HEK293 (cell line): ENCODE measurements around the gene GLIS1.

ENCODE experiments used
- CTCF ChIA-PET: fragments of 350-600 bp; formaldehyde crosslinking; extraction: SDS; loops from one replicate; lab custom pipeline; 2021; ENCODE audit warnings: antibody characterized with exemption; lab: Yijun Ruan, JAX
- POLR2A ChIA-PET: fragments of 300-600 bp; formaldehyde crosslinking; extraction: SDS; loops from one replicate; lab custom pipeline; 2020; ENCODE audit warnings: antibody characterized with exemption, inconsistent platforms; lab: Yijun Ruan, JAX
- H3K27ac ChIP-seq: fragments of 200-500 bp; sonication (Bioruptor generic); 2 replicates; pipeline ENCODE4 v1.5.1; 2014; ENCODE audit warnings: low read depth, low read length, control low read depth, inconsistent platforms; ENCODE audit errors: extremely low read depth
- H3K36me3 ChIP-seq, 2 experiments: fragments of 200-500 bp in 1 of 2; sonication (Bioruptor generic) in 1 of 2; 1 replicate in 1 of 2; 2 replicates in 1 of 2; pipeline ENCODE4 v1.5.1; 2014 to 2017; ENCODE audit warnings: inconsistent platforms in 2 of 2, low read length in 2 of 2; ENCODE audit not compliant: control insufficient read depth in 2 of 2, insufficient read depth in 1 of 2
- H3K4me1 ChIP-seq: fragments of 200-500 bp; sonication (Bioruptor generic); 2 replicates; pipeline ENCODE4 v1.5.1; 2014; ENCODE audit warnings: mild to moderate bottlenecking, low read length, inconsistent platforms; ENCODE audit not compliant: control insufficient read depth, insufficient read depth
- H3K4me3 ChIP-seq: 2 replicates; pipeline ENCODE4 v1.5.1; 2011; ENCODE audit warnings: low read depth, mild to moderate bottlenecking, control low read depth, low read length, moderate library complexity
- H3K9me3 ChIP-seq: fragments of 200-500 bp; sonication (Bioruptor generic); 2 replicates; pipeline ENCODE4 v1.5.1; 2014; ENCODE audit warnings: low read depth, low read length, inconsistent platforms; ENCODE audit not compliant: control insufficient read depth, insufficient read depth
- GLIS1 ChIP-seq: fragments of 450-650 bp; formaldehyde crosslinking; IDR thresholded peaks from 2 replicates; pipeline ENCODE4 v1.5.1; 2016; ENCODE audit warnings: missing biosample characterization, missing genetic modification characterization
- IKZF3 ChIP-seq: fragments of 450-650 bp; IDR thresholded peaks from 2 replicates; pipeline ENCODE4 v1.5.0; 2018; ENCODE audit warnings: missing biosample characterization, mild to moderate bottlenecking, missing genetic modification characterization, moderate library complexity
- KLF1 ChIP-seq: fragments of 450-650 bp; formaldehyde crosslinking; IDR thresholded peaks from 2 replicates; pipeline ENCODE4 v1.5.1; 2016; ENCODE audit warnings: missing biosample characterization, missing genetic modification characterization
- PRDM2 ChIP-seq: fragments of 450-650 bp; formaldehyde crosslinking; IDR thresholded peaks from 2 replicates; pipeline ENCODE4 v1.5.1; 2016; ENCODE audit warnings: missing biosample characterization, missing genetic modification characterization, borderline replicate concordance
- ZBTB26 ChIP-seq: fragments of 450-650 bp; formaldehyde crosslinking; optimal IDR thresholded peaks from 2 replicates; pipeline ENCODE3; 2016; ENCODE audit warnings: missing biosample characterization, mild to moderate bottlenecking, missing genetic modification characterization
- ZBTB8A ChIP-seq: fragments of 450-650 bp; formaldehyde crosslinking; IDR thresholded peaks from 2 replicates; pipeline ENCODE4 v1.5.1; 2016; ENCODE audit warnings: missing biosample characterization, missing genetic modification characterization
- ZFHX2 ChIP-seq: fragments of 450-650 bp; formaldehyde crosslinking; conservative IDR thresholded peaks from 2 replicates; pipeline ENCODE4 v1.5.1; 2016; ENCODE audit warnings: missing biosample characterization, missing genetic modification characterization
- ZIC2 ChIP-seq: fragments of 450-650 bp; formaldehyde crosslinking; IDR thresholded peaks from 2 replicates; pipeline ENCODE4 v1.5.1; 2016; ENCODE audit warnings: missing biosample characterization, missing genetic modification characterization
- ZNF560 ChIP-seq: fragments of 450-650 bp; formaldehyde crosslinking; IDR thresholded peaks from 2 replicates; pipeline ENCODE4 v1.5.1; 2017; ENCODE audit warnings: missing biosample characterization, missing genetic modification characterization, borderline replicate concordance
- ZNF664 ChIP-seq: fragments of 450-650 bp; formaldehyde crosslinking; IDR thresholded peaks from 2 replicates; pipeline ENCODE4 v1.5.1; 2016; ENCODE audit warnings: missing biosample characterization, missing genetic modification characterization
- ZNF777 ChIP-seq: fragments of 450-650 bp; formaldehyde crosslinking; IDR thresholded peaks from 2 replicates; pipeline ENCODE4 v1.5.1; 2017; ENCODE audit warnings: missing biosample characterization, missing genetic modification characterization, borderline replicate concordance
- ZXDB ChIP-seq: fragments of 450-650 bp; formaldehyde crosslinking; IDR thresholded peaks from 2 replicates; pipeline ENCODE4 v1.5.1; 2016; ENCODE audit warnings: missing biosample characterization, missing genetic modification characterization
- TF ChIP-seq, protein P1 (sequence below): fragments of 450-650 bp; formaldehyde crosslinking; IDR thresholded peaks from 2 replicates; pipeline ENCODE4 v1.5.1; 2016; ENCODE audit warnings: missing biosample characterization, missing genetic modification characterization
- TF ChIP-seq, protein P2 (sequence below): fragments of 450-650 bp; formaldehyde crosslinking; IDR thresholded peaks from 2 replicates; pipeline ENCODE4 v1.5.1; 2017; ENCODE audit warnings: missing biosample characterization, missing genetic modification characterization

GLIS1 gene

GRCh38 chr1:53499257-53500203 is 239.4 kb downstream of the GLIS1 start (continued):
- TF ChIP-seq PRDM2 (no peak), IKZF3 (tag by site-specific recombination) (no peak), KLF1 (tag by site-specific recombination) (no peak), ZBTB26 (tag by site-specific recombination) (no peak), ZXDB (no peak), ZNF560 (no peak), ZNF664 (tag by site-specific recombination) (no peak), ZBTB8A (tag by site-specific recombination) (no peak), ZFHX2 (tag by site-specific recombination) (no peak)
- TF ChIP-seq, protein P1, sequence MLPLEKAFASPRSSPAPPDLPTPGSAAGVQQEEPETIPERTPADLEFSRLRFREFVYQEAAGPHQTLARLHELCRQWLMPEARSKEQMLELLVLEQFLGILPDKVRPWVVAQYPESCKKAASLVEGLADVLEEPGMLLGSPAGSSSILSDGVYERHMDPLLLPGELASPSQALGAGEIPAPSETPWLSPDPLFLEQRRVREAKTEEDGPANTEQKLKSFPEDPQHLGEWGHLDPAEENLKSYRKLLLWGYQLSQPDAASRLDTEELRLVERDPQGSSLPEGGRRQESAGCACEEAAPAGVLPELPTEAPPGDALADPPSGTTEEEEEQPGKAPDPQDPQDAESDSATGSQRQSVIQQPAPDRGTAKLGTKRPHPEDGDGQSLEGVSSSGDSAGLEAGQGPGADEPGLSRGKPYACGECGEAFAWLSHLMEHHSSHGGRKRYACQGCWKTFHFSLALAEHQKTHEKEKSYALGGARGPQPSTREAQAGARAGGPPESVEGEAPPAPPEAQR (tag by site-specific recombination): no peak
- TF ChIP-seq, protein P2, sequence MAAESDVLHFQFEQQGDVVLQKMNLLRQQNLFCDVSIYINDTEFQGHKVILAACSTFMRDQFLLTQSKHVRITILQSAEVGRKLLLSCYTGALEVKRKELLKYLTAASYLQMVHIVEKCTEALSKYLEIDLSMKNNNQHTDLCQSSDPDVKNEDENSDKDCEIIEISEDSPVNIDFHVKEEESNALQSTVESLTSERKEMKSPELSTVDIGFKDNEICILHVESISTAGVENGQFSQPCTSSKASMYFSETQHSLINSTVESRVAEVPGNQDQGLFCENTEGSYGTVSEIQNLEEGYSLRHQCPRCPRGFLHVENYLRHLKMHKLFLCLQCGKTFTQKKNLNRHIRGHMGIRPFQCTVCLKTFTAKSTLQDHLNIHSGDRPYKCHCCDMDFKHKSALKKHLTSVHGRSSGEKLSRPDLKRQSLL (tag by site-specific recombination): no peak
- TF ChIP-seq, all 188 proteins: peak for 0

- Histone ChIP-seq H3K4me1 (no peaks in the 10 kb centered on the region), H3K4me3 (no peak overlapping the region), H3K36me3 (no peaks in the 10 kb centered on the region), H3K9me3 (no peaks in the 10 kb centered on the region), H3K27ac (no peak overlapping the region)
- TF ChIP-seq ZNF777 (tag by site-specific recombination) (no peak), GLIS1 (tag by site-specific recombination) (peak; percentile 32; the same call in 1 of the 2 replicates), ZIC2 (tag by site-specific recombination) (peak; percentile 88)
- POLR2A ChIA-PET: no interaction called here
- CTCF ChIA-PET: interaction anchor here (0.6 kb wide), 2 partner anchors 29 to 204 kb away, joined by 3 read pairs; no protein-coding TSS in a partner anchor
Measured at GRCh38 chr1:53498555-53499131, 240.3 kb downstream of the GLIS1 start.
